ENCODE measurements around the gene ESF1. TPM values are rescaled to one million over a fixed set of nuclear protein-coding genes. Genes with fewer than 3 reads are reported as not detected.
"Not testable (repeated sequence)": the region's sequence is repeated elsewhere in the genome, so short reads cannot be mapped to it uniquely, and the experiment has no call there.

ESF1 gene
- total RNA-seq, 1 donor from 2014 or later = 16.1 TPM

- Mint-ChIP-seq H3K9me3 (ENCODE audit: unreplicated experiment) (no peaks in the 10 kb centered on the region), H3K4me3 (ENCODE audit: unreplicated experiment) (no peak overlapping the region), H3K4me1 (ENCODE audit: low read depth, unreplicated experiment) (peaks cover 3% of the 10 kb centered on the region), H3K27me3 (ENCODE audit: unreplicated experiment) (no peaks in the 10 kb centered on the region), H3K27ac (ENCODE audit: unreplicated experiment) (no peak overlapping the region), H3K36me3 (ENCODE audit: unreplicated experiment) (peaks cover 5% of the 10 kb centered on the region)
- DNase-seq = no peak
- TF ChIP-seq CTCF (IDR thresholded peaks at IDR 0.05; ENCODE audit: partially characterized antibody, unreplicated experiment) = no peak
Observed at GRCh38 chr20:13745784-13746183, 38.9 kb downstream of the ESF1 start.

- Mint-ChIP-seq H3K4me3 (ENCODE audit: unreplicated experiment) (no peak overlapping the region), H3K27me3 (ENCODE audit: unreplicated experiment) (no peaks in the 10 kb centered on the region), H3K36me3 (ENCODE audit: unreplicated experiment) (peaks cover 12% of the 10 kb centered on the region), H3K9me3 (ENCODE audit: unreplicated experiment) (no peaks in the 10 kb centered on the region), H3K4me1 (ENCODE audit: low read depth, unreplicated experiment) (peaks cover 3% of the 10 kb centered on the region), H3K27ac (ENCODE audit: unreplicated experiment) (peak overlapping the region; percentile 72)
- no peak for DNase-seq
- TF ChIP-seq CTCF (IDR thresholded peaks at IDR 0.05; ENCODE audit: partially characterized antibody, unreplicated experiment) = no peak
Observed at GRCh38 chr20:13744352-13744751, 40.4 kb downstream of the ESF1 start.

GRCh38 chr20:13741879-13742278 lies 42.8 kb downstream of the ESF1 start:
- peaks cover 3% of the 10 kb centered on the region for H3K4me1 Mint-ChIP-seq (ENCODE audit: low read depth, unreplicated experiment)
- H3K9me3 Mint-ChIP-seq (ENCODE audit: unreplicated experiment) = no peaks in the 10 kb centered on the region
- TF ChIP-seq CTCF (IDR thresholded peaks at IDR 0.05; ENCODE audit: partially characterized antibody, unreplicated experiment) = no peak
- H3K36me3 Mint-ChIP-seq (ENCODE audit: unreplicated experiment) = peaks cover 12% of the 10 kb centered on the region
- no peak for DNase-seq
- no peak overlapping the region for H3K4me3 Mint-ChIP-seq (ENCODE audit: unreplicated experiment)
- no peaks in the 10 kb centered on the region for H3K27me3 Mint-ChIP-seq (ENCODE audit: unreplicated experiment)
- H3K27ac Mint-ChIP-seq (ENCODE audit: unreplicated experiment) = no peak overlapping the region

- H3K36me3 Mint-ChIP-seq (ENCODE audit: unreplicated experiment) = peaks cover 12% of the 10 kb centered on the region
- DNase-seq = no peak
- peaks cover 3% of the 10 kb centered on the region for H3K4me1 Mint-ChIP-seq (ENCODE audit: low read depth, unreplicated experiment)
- no peaks in the 10 kb centered on the region for H3K9me3 Mint-ChIP-seq (ENCODE audit: unreplicated experiment)
- H3K4me3 Mint-ChIP-seq (ENCODE audit: unreplicated experiment) = no peak overlapping the region
- TF ChIP-seq CTCF (IDR thresholded peaks at IDR 0.05; ENCODE audit: partially characterized antibody, unreplicated experiment) = no peak
- no peaks in the 10 kb centered on the region for H3K27me3 Mint-ChIP-seq (ENCODE audit: unreplicated experiment)
- H3K27ac Mint-ChIP-seq (ENCODE audit: unreplicated experiment) = no peak overlapping the region
Observed at GRCh38 chr20:13739731-13740649, 44.7 kb downstream of the ESF1 start.

GRCh38 chr20:13738187-13738586 lies 46.5 kb downstream of the ESF1 start:
- H3K4me3 Mint-ChIP-seq (ENCODE audit: unreplicated experiment); H3K4me1 Mint-ChIP-seq (ENCODE audit: low read depth, unreplicated experiment); H3K9me3 Mint-ChIP-seq (ENCODE audit: unreplicated experiment); DNase-seq; H3K27ac Mint-ChIP-seq (ENCODE audit: unreplicated experiment); H3K27me3 Mint-ChIP-seq (ENCODE audit: unreplicated experiment): not testable (repeated sequence)
- peaks cover 17% of the 10 kb centered on the region for H3K36me3 Mint-ChIP-seq (ENCODE audit: unreplicated experiment)
